OCI-LY1 (cell line): ENCODE data around the gene LCE1E.

Experiments
- H2AFZ ChIP-seq: fragments of 200-600 bp; sonication (generic), shearing (Covaris generic); 2 replicates; pipeline ENCODE4 v1.6.0; 2014; ENCODE audit warnings: antibody characterized with exemption, mild to moderate bottlenecking, low read length
- H3F3A ChIP-seq: fragments of 200-600 bp; sonication (generic), shearing (Covaris generic); 2 replicates; pipeline ENCODE4 v1.6.0; 2014; ENCODE audit warnings: mild to moderate bottlenecking, antibody characterized with exemption, low read length, moderate library complexity; ENCODE audit not compliant: insufficient read depth
- H3K27ac ChIP-seq: fragments of 200-600 bp; sonication (generic); 2 replicates; pipeline ENCODE4 v1.5.1; 2014; ENCODE audit warnings: low read length, mixed run types, mild to moderate bottlenecking, low read depth; ENCODE audit not compliant: poor library complexity, severe bottlenecking
- H3K27me3 ChIP-seq: fragments of 200-600 bp; sonication (generic); 2 replicates; pipeline ENCODE4 v1.6.0; 2014; ENCODE audit warnings: antibody characterized with exemption, mild to moderate bottlenecking, low read length, moderate library complexity; ENCODE audit not compliant: insufficient read depth
- H3K36me3 ChIP-seq: fragments of 200-600 bp; sonication (generic); 2 replicates; pipeline ENCODE4 v1.6.1; 2014; ENCODE audit warnings: mild to moderate bottlenecking, antibody characterized with exemption, low read length, moderate library complexity, mixed read lengths; ENCODE audit not compliant: insufficient read depth
- H3K4me1 ChIP-seq: fragments of 200-600 bp; sonication (generic); 2 replicates; pipeline ENCODE4 v1.5.1; 2014; ENCODE audit warnings: mild to moderate bottlenecking, low read length, moderate library complexity; ENCODE audit not compliant: insufficient read depth, severe bottlenecking
- H3K4me2 ChIP-seq: fragments of 200-600 bp; sonication (generic), shearing (Covaris generic); 2 replicates; pipeline ENCODE4 v1.6.1; 2014; ENCODE audit warnings: low read length
- H3K4me3 ChIP-seq: fragments of 200-600 bp; sonication (generic); 2 replicates; pipeline ENCODE4 v1.5.1; 2014; ENCODE audit warnings: low read length, low read depth, mild to moderate bottlenecking, mixed read lengths; ENCODE audit not compliant: poor library complexity, severe bottlenecking
- H3K79me2 ChIP-seq: fragments of 200-600 bp; shearing (Covaris generic); 2 replicates; pipeline ENCODE4 v1.6.1; 2016; ENCODE audit warnings: mixed run types, low read length, mixed read lengths; ENCODE audit not compliant: insufficient read depth
- H3K9ac ChIP-seq: fragments of 200-600 bp; sonication (generic), shearing (Covaris generic); 2 replicates; pipeline ENCODE4 v1.6.1; 2014; ENCODE audit warnings: mild to moderate bottlenecking, low read length, mixed read lengths
- H3K9me2 ChIP-seq: fragments of 200-600 bp; sonication (generic), shearing (Covaris generic); 2 replicates; pipeline ENCODE4 v1.6.1; 2014; ENCODE audit warnings: low read depth, mild to moderate bottlenecking, low read length, mixed read lengths
- H3K9me3 ChIP-seq: fragments of 200-600 bp; shearing (Covaris generic); 2 replicates; pipeline ENCODE4 v1.6.1; 2014; ENCODE audit warnings: low read length, mixed read lengths
- H4K20me1 ChIP-seq: fragments of 200-600 bp; sonication (generic), shearing (Covaris generic); 2 replicates; pipeline ENCODE4 v1.6.0; 2016; ENCODE audit warnings: mild to moderate bottlenecking, low read length; ENCODE audit not compliant: insufficient read depth
- EZH2 ChIP-seq: fragments of 200-600 bp; sonication (generic), shearing (Covaris generic); IDR thresholded peaks from 2 replicates; pipeline ENCODE4 v1.8.0; 2017; ENCODE audit warnings: borderline replicate concordance, mixed run types, mild to moderate bottlenecking, antibody characterized with exemption, low read length, moderate library complexity, mixed read lengths
- TF ChIP-seq, protein P1 (sequence below): fragments of 200-600 bp; sonication (generic), shearing (Covaris generic); IDR thresholded peaks from 2 replicates; pipeline ENCODE4 v1.5.1; 2017; ENCODE audit warnings: mild to moderate bottlenecking, antibody characterized with exemption, low read length, moderate library complexity, mixed read lengths

Gene LCE1E

DNA sequence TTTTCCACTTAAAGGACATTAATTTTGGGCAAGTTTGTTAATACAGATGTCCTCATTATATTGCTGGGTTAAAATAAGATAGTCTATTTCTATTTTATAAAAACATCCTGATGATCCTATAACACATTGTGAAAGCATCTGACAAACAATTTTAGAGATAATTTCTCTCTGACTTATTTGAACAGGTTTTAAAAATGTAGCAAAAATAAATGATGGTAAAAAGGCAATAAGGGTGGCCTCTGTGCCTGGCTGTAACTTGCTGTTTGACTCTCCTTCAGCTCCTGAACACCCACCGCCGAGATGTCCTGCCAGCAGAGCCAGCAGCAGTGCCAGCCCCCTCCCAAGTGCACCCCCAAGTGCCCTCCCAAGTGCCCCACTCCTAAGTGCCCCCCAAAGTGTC lies 41.1 kb downstream of the LCE1E start, which contains the start of gene LCE1A:
Gene LCE1A (plus strand): TSS at position 301 of the 400 bp plus-strand sequence. CDS start 0 bp downstream, at position 301.
- H3K4me2 ChIP-seq, result no peak within 1 kb of the TSS
- no peaks in the 10 kb centered on the region for H3K4me1 ChIP-seq
- H3K27ac ChIP-seq, result no peak within 1 kb of the TSS
- no peak within 1 kb of the TSS for H3K9ac ChIP-seq
- no peaks in the 10 kb centered on the region for H3K36me3 ChIP-seq
- H4K20me1 ChIP-seq, result no peaks in the 10 kb centered on the region
- no peaks in the 10 kb centered on the region for H3K79me2 ChIP-seq
- H2AFZ ChIP-seq, result no peak within 1 kb of the TSS
- H3F3A ChIP-seq, result no peaks in the 10 kb centered on the region
- H3K27me3 ChIP-seq, result no peaks in the 10 kb centered on the region
- no peak for TF ChIP-seq EZH2
- TF ChIP-seq, protein P1, sequence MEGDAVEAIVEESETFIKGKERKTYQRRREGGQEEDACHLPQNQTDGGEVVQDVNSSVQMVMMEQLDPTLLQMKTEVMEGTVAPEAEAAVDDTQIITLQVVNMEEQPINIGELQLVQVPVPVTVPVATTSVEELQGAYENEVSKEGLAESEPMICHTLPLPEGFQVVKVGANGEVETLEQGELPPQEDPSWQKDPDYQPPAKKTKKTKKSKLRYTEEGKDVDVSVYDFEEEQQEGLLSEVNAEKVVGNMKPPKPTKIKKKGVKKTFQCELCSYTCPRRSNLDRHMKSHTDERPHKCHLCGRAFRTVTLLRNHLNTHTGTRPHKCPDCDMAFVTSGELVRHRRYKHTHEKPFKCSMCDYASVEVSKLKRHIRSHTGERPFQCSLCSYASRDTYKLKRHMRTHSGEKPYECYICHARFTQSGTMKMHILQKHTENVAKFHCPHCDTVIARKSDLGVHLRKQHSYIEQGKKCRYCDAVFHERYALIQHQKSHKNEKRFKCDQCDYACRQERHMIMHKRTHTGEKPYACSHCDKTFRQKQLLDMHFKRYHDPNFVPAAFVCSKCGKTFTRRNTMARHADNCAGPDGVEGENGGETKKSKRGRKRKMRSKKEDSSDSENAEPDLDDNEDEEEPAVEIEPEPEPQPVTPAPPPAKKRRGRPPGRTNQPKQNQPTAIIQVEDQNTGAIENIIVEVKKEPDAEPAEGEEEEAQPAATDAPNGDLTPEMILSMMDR, result no peak
- H3K4me3 ChIP-seq, result no peak within 1 kb of the TSS
- no peaks in the 10 kb centered on the region for H3K9me3 ChIP-seq
- H3K9me2 ChIP-seq, result no peaks in the 10 kb centered on the region

DNA sequence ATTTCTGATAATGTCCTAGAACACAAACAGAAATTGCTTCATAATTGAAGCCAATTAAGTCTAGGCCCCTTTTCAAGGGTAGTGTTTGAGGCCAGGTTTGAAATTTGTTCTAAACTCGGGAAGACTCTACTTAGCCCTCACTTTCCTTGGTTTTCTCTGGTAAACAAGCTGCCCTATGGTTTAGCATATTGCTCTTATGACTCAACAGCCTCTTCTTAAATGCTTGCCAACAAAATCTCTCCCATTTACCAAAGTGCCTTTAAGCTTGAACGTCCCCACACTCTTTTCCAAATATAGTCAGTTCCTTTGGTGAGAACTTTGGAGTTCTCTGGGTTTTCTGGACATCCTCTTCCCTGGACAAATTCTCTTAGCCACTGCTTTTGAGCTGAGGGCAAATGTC lies 50.8 kb downstream of the LCE1E start:
- no peaks in the 10 kb centered on the region for H3K36me3 ChIP-seq
- no peak overlapping the region for H3K9ac ChIP-seq
- H3K4me1 ChIP-seq, result no peaks in the 10 kb centered on the region
- no peaks in the 10 kb centered on the region for H3F3A ChIP-seq
- no peaks in the 10 kb centered on the region for H3K27me3 ChIP-seq
- no peaks in the 10 kb centered on the region for H3K9me2 ChIP-seq
- no peaks in the 10 kb centered on the region for H4K20me1 ChIP-seq
- no peak overlapping the region for H3K4me2 ChIP-seq
- H3K79me2 ChIP-seq, result no peaks in the 10 kb centered on the region
- H3K9me3 ChIP-seq, result no peaks in the 10 kb centered on the region
- no peak for TF ChIP-seq EZH2
- TF ChIP-seq, protein P1, result no peak
- H3K27ac ChIP-seq, result no peak overlapping the region
- H3K4me3 ChIP-seq, result no peak overlapping the region
- H2AFZ ChIP-seq, result no peak overlapping the region
